Neural cell (in vitro differentiated cells): ENCODE results near the gene TGFBR2. TPM values are rescaled to one million over a fixed set of nuclear protein-coding genes. Genes with fewer than 3 reads are reported as not detected.

Experiments used
- H2AFZ ChIP-seq: fragments of 200-600, 300-800 bp; sonication (generic), shearing (Covaris generic); 2 replicates; pipeline ENCODE4 v1.6.0; 2014; ENCODE audit warnings: low read depth, mild to moderate bottlenecking, antibody characterized with exemption, low read length, moderate library complexity
- H3F3A ChIP-seq: fragments of 200-600 bp; shearing (Covaris generic); 2 replicates; pipeline ENCODE4 v1.6.1; 2016; ENCODE audit warnings: mild to moderate bottlenecking, moderate library complexity, mixed read lengths, antibody characterized with exemption, low read length; ENCODE audit not compliant: insufficient read depth, poor library complexity, severe bottlenecking
- H3K27ac ChIP-seq: fragments of 200-600, 300-800 bp; sonication (generic), shearing (Covaris generic); 2 replicates; pipeline ENCODE4 v1.5.1; 2014; ENCODE audit warnings: mild to moderate bottlenecking, low read length, moderate library complexity
- H3K27me3 ChIP-seq: fragments of 300-800, 200-600 bp; sonication (generic), shearing (Covaris generic); 2 replicates; pipeline ENCODE4 v1.6.0; 2014; ENCODE audit warnings: mild to moderate bottlenecking, low read depth, low read length, moderate library complexity; ENCODE audit not compliant: insufficient read depth
- H3K36me3 ChIP-seq: fragments of 300-800, 200-600 bp; sonication (generic), shearing (Covaris generic); 2 replicates; pipeline ENCODE4 v1.5.1; 2014; ENCODE audit warnings: mild to moderate bottlenecking, antibody characterized with exemption, low read length, moderate library complexity; ENCODE audit not compliant: insufficient read depth
- H3K4me2 ChIP-seq: fragments of 300-800, 200-600 bp; sonication (generic), shearing (Covaris generic); 2 replicates; pipeline ENCODE4 v1.6.0; 2014; ENCODE audit warnings: mild to moderate bottlenecking, low read length
- H3K4me3 ChIP-seq: fragments of 300-800, 200-600 bp; sonication (generic), shearing (Covaris generic); 2 replicates; pipeline ENCODE4 v1.5.1; 2014; ENCODE audit warnings: mild to moderate bottlenecking, low read length, moderate library complexity
- H3K79me2 ChIP-seq: fragments of 200-600 bp; shearing (Covaris generic); replicated peaks from 2 replicates; pipeline ENCODE4 v1.6.0; 2014; ENCODE audit warnings: mild to moderate bottlenecking, low read length, moderate library complexity; ENCODE audit not compliant: insufficient read depth
- H3K9ac ChIP-seq: fragments of 300-800, 200-600 bp; sonication (generic), shearing (Covaris generic); 2 replicates; pipeline ENCODE4 v1.6.1; 2016; ENCODE audit warnings: mild to moderate bottlenecking, low read length, mixed read lengths
- H3K9me2 ChIP-seq: fragments of 200-600 bp; shearing (Covaris generic); 2 replicates; pipeline ENCODE4 v1.6.1; 2016; ENCODE audit warnings: mild to moderate bottlenecking, low read length, mixed read lengths; ENCODE audit not compliant: insufficient read depth
- H3K9me3 ChIP-seq: fragments of 200-600, 300-800 bp; sonication (generic), shearing (Covaris generic); 2 replicates; pipeline ENCODE4 v1.6.1; 2016; ENCODE audit warnings: mild to moderate bottlenecking, mixed run types, low read length, moderate library complexity, mixed read lengths
- H4K20me1 ChIP-seq: fragments of 200-600 bp; shearing (Covaris generic); 2 replicates; pipeline ENCODE4 v1.6.1; 2016; ENCODE audit warnings: mild to moderate bottlenecking, mixed run types; ENCODE audit not compliant: insufficient read depth
- EP300 ChIP-seq: fragments of 450-650 bp; conservative IDR thresholded peaks from 2 replicates; pipeline ENCODE4 v1.6.1; 2014; ENCODE audit warnings: antibody characterized with exemption, mild to moderate bottlenecking, moderate library complexity; ENCODE audit not compliant: poor library complexity, severe bottlenecking
- EZH2 ChIP-seq: fragments of 200-600, 300-800 bp; shearing (Covaris generic), sonication (generic); IDR thresholded peaks from 2 replicates; pipeline ENCODE4 v1.6.1; 2014; ENCODE audit warnings: antibody characterized with exemption, low read length, borderline replicate concordance, mild to moderate bottlenecking; ENCODE audit not compliant: insufficient read depth, poor library complexity, severe bottlenecking
- MXI1 ChIP-seq: fragments of 450-650 bp; conservative IDR thresholded peaks from 2 replicates; pipeline ENCODE4 v1.6.1; 2014; ENCODE audit warnings: antibody characterized with exemption, mild to moderate bottlenecking; ENCODE audit not compliant: poor library complexity, severe bottlenecking
- POLR2AphosphoS5 ChIP-seq: IDR thresholded peaks from 2 replicates; pipeline ENCODE4 v1.6.1; 2012
- RAD21 ChIP-seq: fragments of 450-650 bp; conservative IDR thresholded peaks from 2 replicates; pipeline ENCODE4 v1.6.1; 2014; ENCODE audit warnings: antibody characterized with exemption, mild to moderate bottlenecking, moderate library complexity
- SMC3 ChIP-seq: fragments of 450-650 bp; conservative IDR thresholded peaks from 2 replicates; pipeline ENCODE4 v1.6.1; 2014; ENCODE audit warnings: antibody characterized with exemption, mild to moderate bottlenecking, moderate library complexity; ENCODE audit not compliant: poor library complexity
- TAF1 ChIP-seq: IDR thresholded peaks from 2 replicates; pipeline ENCODE4 v1.6.1; 2012; ENCODE audit warnings: low read depth
- polyA plus RNA-seq: library from polyadenylated mRNA; depleted of rRNA; stranded (reverse); fragments of >200 nt; gene quantifications from 2 replicates; pipeline ENCODE4 v1.2.3, GENCODE V29; 2014
- TF ChIP-seq, protein P1 (sequence below): fragments of 450-650 bp; IDR thresholded peaks from 2 replicates; pipeline ENCODE4 v1.5.1; 2014; ENCODE audit warnings: antibody characterized with exemption, mild to moderate bottlenecking, moderate library complexity; ENCODE audit not compliant: poor library complexity, severe bottlenecking
- TF ChIP-seq, protein P2 (sequence below): IDR thresholded peaks from 2 replicates; pipeline ENCODE4 v1.6.1; 2012; ENCODE audit warnings: borderline replicate concordance

TGFBR2 gene
- polyA plus RNA-seq, 1 donor from 2014 or later, result not detected

DNA sequence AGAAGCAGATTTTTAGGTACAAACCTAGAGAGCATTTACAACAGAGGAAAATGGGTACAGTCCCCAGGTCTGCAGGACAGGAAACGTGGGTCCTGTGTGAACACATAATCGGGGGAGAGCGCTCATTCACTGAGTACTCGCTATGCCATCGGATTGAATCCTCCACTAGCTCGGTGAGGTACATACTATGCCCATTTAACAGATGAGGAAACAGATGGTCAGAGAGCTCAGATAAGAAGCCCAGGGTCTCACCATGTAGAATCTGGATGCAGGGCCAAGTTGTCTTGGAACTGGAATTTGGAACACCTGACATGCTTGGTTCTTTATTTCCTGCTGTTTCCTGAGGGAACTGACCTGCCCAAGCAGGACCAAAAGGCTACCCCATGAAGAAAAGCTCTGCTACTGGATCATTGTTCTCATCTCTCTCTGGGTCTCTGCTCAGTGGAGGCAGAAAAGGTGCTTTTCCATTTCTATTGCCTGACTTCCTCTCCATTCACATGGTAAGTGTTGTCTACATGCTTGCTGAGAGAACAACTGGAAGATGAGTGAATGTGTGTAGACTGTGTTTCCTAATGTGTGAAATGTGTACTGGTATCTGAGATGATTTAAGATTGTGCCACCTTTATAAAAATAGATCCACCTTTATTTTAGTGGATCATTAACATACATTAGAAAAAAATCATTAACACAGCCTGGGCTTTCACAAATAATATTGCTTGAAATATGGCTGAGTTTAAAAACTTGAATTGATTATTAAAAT, 89.1 kb downstream of the TGFBR2 start:
- Histone ChIP-seq H3K36me3 (no peaks in the 10 kb centered on the region), H3K79me2 (no peaks in the 10 kb centered on the region), H3K4me2 (no peak overlapping the region), H3K9me3 (no peaks in the 10 kb centered on the region), H3F3A (no peaks in the 10 kb centered on the region), H3K9me2 (no peaks in the 10 kb centered on the region), H3K27ac (no peak overlapping the region), H3K9ac (no peak overlapping the region), H3K4me3 (no peak overlapping the region), H3K27me3 (no peaks in the 10 kb centered on the region), H2AFZ (no peak overlapping the region), H4K20me1 (no peaks in the 10 kb centered on the region)
- TF ChIP-seq POLR2AphosphoS5, result no peak
- TF ChIP-seq, protein P1, sequence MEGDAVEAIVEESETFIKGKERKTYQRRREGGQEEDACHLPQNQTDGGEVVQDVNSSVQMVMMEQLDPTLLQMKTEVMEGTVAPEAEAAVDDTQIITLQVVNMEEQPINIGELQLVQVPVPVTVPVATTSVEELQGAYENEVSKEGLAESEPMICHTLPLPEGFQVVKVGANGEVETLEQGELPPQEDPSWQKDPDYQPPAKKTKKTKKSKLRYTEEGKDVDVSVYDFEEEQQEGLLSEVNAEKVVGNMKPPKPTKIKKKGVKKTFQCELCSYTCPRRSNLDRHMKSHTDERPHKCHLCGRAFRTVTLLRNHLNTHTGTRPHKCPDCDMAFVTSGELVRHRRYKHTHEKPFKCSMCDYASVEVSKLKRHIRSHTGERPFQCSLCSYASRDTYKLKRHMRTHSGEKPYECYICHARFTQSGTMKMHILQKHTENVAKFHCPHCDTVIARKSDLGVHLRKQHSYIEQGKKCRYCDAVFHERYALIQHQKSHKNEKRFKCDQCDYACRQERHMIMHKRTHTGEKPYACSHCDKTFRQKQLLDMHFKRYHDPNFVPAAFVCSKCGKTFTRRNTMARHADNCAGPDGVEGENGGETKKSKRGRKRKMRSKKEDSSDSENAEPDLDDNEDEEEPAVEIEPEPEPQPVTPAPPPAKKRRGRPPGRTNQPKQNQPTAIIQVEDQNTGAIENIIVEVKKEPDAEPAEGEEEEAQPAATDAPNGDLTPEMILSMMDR, result no peak
- no peak for TF ChIP-seq SMC3
- TF ChIP-seq, protein P2, sequence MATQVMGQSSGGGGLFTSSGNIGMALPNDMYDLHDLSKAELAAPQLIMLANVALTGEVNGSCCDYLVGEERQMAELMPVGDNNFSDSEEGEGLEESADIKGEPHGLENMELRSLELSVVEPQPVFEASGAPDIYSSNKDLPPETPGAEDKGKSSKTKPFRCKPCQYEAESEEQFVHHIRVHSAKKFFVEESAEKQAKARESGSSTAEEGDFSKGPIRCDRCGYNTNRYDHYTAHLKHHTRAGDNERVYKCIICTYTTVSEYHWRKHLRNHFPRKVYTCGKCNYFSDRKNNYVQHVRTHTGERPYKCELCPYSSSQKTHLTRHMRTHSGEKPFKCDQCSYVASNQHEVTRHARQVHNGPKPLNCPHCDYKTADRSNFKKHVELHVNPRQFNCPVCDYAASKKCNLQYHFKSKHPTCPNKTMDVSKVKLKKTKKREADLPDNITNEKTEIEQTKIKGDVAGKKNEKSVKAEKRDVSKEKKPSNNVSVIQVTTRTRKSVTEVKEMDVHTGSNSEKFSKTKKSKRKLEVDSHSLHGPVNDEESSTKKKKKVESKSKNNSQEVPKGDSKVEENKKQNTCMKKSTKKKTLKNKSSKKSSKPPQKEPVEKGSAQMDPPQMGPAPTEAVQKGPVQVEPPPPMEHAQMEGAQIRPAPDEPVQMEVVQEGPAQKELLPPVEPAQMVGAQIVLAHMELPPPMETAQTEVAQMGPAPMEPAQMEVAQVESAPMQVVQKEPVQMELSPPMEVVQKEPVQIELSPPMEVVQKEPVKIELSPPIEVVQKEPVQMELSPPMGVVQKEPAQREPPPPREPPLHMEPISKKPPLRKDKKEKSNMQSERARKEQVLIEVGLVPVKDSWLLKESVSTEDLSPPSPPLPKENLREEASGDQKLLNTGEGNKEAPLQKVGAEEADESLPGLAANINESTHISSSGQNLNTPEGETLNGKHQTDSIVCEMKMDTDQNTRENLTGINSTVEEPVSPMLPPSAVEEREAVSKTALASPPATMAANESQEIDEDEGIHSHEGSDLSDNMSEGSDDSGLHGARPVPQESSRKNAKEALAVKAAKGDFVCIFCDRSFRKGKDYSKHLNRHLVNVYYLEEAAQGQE, result no peak
- no peak for TF ChIP-seq EP300
- no peak for TF ChIP-seq MXI1
- TF ChIP-seq TAF1, result no peak

DNA sequence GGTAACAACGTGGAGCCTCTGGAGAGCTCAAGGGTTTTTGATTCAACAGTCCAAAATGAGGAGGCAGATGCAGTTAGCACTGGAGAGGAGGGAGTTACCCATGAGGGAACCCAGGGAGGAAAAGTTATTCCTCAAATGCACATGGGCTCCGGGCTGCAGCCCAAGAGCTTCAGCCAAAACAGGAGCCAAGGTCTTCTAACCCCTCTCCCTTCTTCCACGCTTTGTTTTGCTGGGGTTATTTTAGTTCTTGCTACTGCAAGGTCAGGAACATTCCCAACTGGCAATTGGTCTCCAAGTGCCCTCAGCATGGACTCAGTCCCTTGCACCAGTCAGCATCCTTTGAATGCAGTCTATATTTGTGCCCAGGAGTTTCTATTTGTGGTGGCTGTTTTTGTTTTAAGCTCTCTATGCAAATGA, 90.0 kb downstream of the TGFBR2 start:
- no peak for TF ChIP-seq TAF1
- H4K20me1 ChIP-seq, result no peaks in the 10 kb centered on the region
- no peak overlapping the region for H3K9ac ChIP-seq
- no peaks in the 10 kb centered on the region for H3K9me2 ChIP-seq
- H3K4me2 ChIP-seq, result no peak overlapping the region
- no peaks in the 10 kb centered on the region for H3K27me3 ChIP-seq
- H3K27ac ChIP-seq, result no peak overlapping the region
- no peaks in the 10 kb centered on the region for H3K79me2 ChIP-seq
- H2AFZ ChIP-seq, result no peak overlapping the region
- H3F3A ChIP-seq, result no peaks in the 10 kb centered on the region
- H3K36me3 ChIP-seq, result no peaks in the 10 kb centered on the region
- H3K4me3 ChIP-seq, result no peak overlapping the region
- H3K9me3 ChIP-seq, result no peaks in the 10 kb centered on the region

DNA sequence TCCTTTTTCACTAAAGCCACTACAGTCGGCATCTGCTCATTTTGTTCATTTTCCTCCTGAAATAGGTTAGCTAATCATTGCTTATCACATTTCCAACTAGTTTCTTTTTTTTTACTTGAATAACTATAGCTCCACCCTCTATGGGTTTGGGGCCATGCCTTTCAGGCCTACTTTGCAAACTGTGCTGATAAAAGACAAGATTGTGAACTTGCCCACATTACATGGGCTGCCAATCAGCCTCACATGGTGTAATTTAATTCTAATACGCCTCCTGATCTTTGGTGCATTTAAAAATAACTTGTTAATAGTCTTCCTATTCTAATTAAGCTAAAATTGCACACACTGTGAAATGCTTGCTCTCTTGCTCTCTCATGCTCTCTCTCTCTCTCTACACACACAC, 90.5 kb downstream of the TGFBR2 start:
- H3K9me3 ChIP-seq, result no peaks in the 10 kb centered on the region
- H3F3A ChIP-seq, result no peaks in the 10 kb centered on the region
- H3K4me2 ChIP-seq, result no peak overlapping the region
- no peak overlapping the region for H3K27ac ChIP-seq
- no peaks in the 10 kb centered on the region for H4K20me1 ChIP-seq
- no peaks in the 10 kb centered on the region for H3K9me2 ChIP-seq
- TF ChIP-seq, protein P2, result no peak
- TF ChIP-seq POLR2AphosphoS5 (no peak), SMC3 (no peak), RAD21 (no peak), EZH2 (no peak), MXI1 (no peak)
- TF ChIP-seq, protein P1, result no peak
- no peak overlapping the region for H3K4me3 ChIP-seq
- no peaks in the 10 kb centered on the region for H3K79me2 ChIP-seq
- H3K36me3 ChIP-seq, result no peaks in the 10 kb centered on the region
- H3K9ac ChIP-seq, result no peak overlapping the region
- H3K27me3 ChIP-seq, result no peaks in the 10 kb centered on the region
- no peak overlapping the region for H2AFZ ChIP-seq
